HFF-Myc (cell line): ENCODE results near the gene NDUFS3.
"Not testable (repeated sequence)": the region's sequence is repeated elsewhere in the genome, so short reads cannot be mapped to it uniquely, and the experiment has no call there.

Experiments
- DNase-seq: peaks from one replicate; pipeline ENCODE4 v3.0.0-alpha.2; 2011; ENCODE audit warnings: low read depth; ENCODE audit errors: extremely low read depth
- H3K4me3 ChIP-seq: replicated peaks from 2 replicates; pipeline ENCODE4 v1.5.1; 2011; ENCODE audit warnings: low read depth, mild to moderate bottlenecking, control low read depth, low read length
- TF ChIP-seq, protein P1 (sequence below): IDR thresholded peaks from 2 replicates; pipeline ENCODE4 v1.5.1; 2012; ENCODE audit warnings: mild to moderate bottlenecking, low read depth, low read length, control low read depth; ENCODE audit errors: missing control alignments

Gene NDUFS3

DNA sequence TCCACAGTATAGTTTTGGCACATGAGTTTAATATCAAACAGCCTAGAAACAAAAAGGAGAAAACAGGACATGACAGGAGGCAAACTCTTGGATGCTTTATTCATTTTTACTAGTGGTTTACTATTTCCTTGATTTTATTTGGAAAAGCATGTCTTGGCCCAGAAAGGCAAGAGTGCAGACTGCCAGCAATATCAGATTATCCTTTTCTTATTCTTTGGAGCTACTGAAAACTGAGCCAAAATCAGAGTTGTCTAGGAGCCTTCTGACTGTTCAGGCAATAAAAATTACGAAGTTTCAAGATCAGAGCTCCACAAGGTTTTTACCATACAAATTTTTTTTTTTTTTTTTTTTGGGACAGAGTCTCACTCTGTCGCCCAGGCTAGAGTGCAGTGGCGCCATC, 42.0 kb upstream of the NDUFS3 start:
- H3K4me3 ChIP-seq: no peak overlapping the region
- DNase-seq: no peak
- TF ChIP-seq, protein P1, sequence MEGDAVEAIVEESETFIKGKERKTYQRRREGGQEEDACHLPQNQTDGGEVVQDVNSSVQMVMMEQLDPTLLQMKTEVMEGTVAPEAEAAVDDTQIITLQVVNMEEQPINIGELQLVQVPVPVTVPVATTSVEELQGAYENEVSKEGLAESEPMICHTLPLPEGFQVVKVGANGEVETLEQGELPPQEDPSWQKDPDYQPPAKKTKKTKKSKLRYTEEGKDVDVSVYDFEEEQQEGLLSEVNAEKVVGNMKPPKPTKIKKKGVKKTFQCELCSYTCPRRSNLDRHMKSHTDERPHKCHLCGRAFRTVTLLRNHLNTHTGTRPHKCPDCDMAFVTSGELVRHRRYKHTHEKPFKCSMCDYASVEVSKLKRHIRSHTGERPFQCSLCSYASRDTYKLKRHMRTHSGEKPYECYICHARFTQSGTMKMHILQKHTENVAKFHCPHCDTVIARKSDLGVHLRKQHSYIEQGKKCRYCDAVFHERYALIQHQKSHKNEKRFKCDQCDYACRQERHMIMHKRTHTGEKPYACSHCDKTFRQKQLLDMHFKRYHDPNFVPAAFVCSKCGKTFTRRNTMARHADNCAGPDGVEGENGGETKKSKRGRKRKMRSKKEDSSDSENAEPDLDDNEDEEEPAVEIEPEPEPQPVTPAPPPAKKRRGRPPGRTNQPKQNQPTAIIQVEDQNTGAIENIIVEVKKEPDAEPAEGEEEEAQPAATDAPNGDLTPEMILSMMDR: no peak

- no peak overlapping the region for H3K4me3 ChIP-seq
- DNase-seq: no peak
- TF ChIP-seq, protein P1: no peak
Observed at GRCh38 chr11:47538741-47539565, 39.9 kb upstream of the NDUFS3 start.

DNA sequence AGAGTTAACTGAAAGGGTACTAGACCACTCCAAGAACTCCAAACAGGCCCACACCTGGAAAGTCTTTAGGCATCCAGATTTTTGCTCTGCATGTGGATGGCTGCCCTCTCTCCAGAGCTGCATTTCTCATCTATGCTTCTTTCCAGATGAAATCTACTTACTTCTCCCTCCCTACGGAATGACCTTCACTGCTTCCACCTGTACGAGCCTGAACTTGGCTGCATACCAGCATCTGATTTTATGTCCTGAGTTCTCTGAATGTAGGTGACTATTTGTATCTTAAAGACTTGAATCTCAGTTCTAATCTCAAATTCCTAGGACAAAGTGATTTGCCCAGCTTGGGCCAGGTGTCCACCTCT, 39.2 kb upstream of the NDUFS3 start:
- TF ChIP-seq, protein P1: no peak
- H3K4me3 ChIP-seq: no peak overlapping the region
- no peak for DNase-seq

DNA sequence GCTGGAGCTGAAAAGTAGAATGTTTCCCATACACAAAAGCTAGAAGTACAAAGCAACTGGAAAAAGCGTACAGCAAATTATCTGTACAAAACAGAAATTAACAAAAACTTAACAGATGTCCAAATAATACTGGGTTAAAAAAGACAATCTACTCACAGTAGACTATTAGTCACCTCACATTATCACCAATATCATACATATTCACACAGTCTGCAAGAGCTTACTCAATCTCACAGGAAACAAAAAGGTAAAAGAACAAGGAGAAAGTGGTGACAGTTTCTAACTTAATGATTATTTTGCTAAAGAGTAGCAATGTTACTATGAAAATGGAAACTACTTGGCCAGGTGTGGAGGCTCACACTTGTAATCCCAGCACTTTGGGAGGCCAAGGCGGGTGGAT, 37.8 kb upstream of the NDUFS3 start:
- no peak for DNase-seq
- TF ChIP-seq, protein P1: no peak
- H3K4me3 ChIP-seq: no peak overlapping the region

DNA sequence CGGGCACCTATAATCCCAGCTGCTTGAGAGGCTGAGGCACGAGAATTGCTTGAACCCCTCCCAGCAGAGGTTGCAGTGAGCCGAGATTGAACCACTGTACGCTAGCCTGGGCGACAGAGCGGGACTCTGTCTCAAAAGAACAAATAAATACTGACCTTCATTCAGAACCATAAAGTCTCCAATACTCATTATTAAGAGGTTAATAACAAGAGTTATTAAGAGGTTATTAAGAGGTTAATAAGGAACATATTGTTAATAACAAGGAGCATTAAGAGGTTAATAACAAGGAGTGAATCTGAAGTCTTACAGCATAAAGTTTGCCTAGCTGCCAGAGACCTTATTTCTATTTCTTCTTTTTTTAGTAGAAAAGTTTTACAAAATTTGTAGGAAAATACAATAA, 33.6 kb upstream of the NDUFS3 start:
- no peak for DNase-seq
- TF ChIP-seq, protein P1: no peak
- no peak overlapping the region for H3K4me3 ChIP-seq

DNA sequence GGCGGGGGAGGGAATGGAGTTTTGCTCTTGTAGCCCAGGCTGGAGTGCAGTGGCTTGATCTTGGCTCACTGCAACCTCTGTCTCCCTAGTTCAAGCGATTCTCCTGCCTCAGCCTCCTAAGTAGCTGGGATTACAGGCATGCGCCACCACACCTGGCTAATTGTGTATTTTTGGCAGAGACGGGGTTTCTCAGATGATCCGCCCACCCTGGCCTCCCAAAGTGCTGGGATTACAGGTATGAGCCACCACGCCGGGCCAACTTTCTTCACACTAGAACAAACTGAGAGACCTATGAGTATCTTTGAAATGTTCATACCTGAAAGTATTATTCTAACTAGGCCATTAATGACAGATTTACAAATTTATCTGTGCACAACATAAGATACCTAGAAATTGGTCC, 32.6 kb upstream of the NDUFS3 start:
- H3K4me3 ChIP-seq, DNase-seq: not testable (repeated sequence)

DNA sequence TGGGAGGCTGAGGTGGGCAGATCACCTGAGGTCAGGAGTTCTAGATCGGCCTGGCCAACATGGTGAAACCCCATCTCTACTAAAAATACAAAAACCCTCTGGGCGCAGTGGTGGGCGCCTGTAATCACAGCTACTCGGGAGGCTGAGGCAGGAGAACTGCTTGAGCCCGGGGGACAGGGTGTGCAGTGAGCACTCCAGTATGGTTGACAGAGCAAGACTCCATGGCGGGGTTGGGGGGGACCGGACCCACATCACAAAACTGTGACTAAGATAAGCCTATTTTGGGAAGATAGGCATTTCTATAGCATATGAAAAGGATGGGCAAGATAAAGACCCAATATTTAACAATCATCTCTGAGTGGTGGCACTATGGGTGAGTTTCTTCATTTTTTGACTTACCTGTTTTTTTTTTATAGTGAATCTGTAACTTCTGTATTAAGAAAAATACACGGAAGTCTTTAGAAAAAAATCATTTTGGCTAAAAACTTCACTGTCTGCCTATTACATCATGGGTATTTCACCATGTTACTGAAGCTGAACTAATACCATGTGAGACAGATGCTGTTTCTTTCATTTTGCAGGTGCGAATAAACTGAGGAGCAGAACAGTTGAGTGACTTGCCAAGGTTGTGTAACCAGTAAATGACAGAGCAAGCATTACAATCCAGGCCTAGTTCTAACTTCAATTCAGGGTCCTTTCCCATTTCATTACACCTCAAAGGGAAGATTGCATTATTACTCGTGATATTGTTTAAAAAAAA, 28.4 kb upstream of the NDUFS3 start:
- peak overlapping the region; percentile 87 for H3K4me3 ChIP-seq
- no peak for DNase-seq
- TF ChIP-seq, protein P1: no peak
